ENCODE measurements around the gene EIF2D. TPM values are rescaled to one million over a fixed set of nuclear protein-coding genes. Genes with fewer than 3 reads are reported as not detected.

EIF2D gene
- total and polyA plus RNA-seq, 2 of the 13 experiments (the other 11 are each of a cell fraction or from before 2014, with no cell fraction given), result 45.1 to 64.9 TPM

DNA sequence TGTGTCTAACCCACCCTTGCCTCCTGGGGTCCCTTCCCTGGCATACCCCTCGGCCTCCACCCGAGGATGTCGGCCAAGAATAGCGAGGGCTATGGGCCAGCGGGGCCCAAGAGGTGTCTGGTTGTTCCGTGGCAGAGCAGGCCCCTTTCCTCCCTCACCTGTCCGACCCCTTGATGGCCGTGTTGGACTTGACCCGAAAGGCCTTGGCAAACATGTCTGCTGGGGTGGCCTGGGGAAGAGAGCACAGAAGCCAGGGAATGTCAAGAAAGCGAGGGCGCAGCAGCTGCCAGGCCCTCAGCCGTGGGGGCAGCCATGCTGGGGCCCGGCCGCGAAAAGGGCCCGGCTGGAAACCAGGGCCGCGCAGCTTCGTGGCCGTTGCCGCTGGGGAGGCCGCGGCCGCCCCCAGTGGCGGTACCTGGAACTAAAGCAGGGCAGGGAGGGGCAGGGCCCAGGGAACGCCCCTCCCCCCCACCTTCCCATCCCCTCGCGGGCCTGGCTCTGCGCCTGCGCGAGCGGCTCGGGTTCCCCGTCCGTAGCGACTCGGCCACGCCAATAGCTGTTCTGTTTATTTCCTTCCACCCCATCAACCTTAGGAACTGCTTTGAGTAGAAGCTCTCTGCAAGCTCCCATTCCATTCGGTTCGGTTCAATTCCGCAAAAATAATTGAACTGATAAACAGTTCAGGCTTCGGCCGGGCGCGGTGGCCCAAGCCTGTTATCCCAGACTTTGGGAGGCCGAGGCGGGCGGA lies at the start of gene EIF2D (continued):
- TF ChIP-seq, protein P1, sequence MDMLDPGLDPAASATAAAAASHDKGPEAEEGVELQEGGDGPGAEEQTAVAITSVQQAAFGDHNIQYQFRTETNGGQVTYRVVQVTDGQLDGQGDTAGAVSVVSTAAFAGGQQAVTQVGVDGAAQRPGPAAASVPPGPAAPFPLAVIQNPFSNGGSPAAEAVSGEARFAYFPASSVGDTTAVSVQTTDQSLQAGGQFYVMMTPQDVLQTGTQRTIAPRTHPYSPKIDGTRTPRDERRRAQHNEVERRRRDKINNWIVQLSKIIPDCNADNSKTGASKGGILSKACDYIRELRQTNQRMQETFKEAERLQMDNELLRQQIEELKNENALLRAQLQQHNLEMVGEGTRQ (IDR thresholded peaks at IDR 0.05; ENCODE audit: low read depth, low read length), result no peak
- TF ChIP-seq, protein P1 (CRISPR knock-in tag; IDR thresholded peaks at IDR 0.05; ENCODE audit: borderline replicate concordance), result no peak; the same call in 1 of the 2 replicates
- TF ChIP-seq PPARG (CRISPR knock-in tag; conservative IDR thresholded peaks at IDR 0.05) (peak; percentile 62; the same call in 1 of the 2 replicates), ELF1 (CRISPR knock-in tag; IDR thresholded peaks at IDR 0.05) (peak; percentile 62; the same call in 1 of the 2 replicates), ZNF567 (CRISPR knock-in tag; IDR thresholded peaks at IDR 0.05; ENCODE audit: borderline replicate concordance) (peak; percentile 92; the same call in 1 of the 2 replicates), ZNF354B (CRISPR knock-in tag; IDR thresholded peaks at IDR 0.05) (no peak), EED (CRISPR knock-in tag; IDR thresholded peaks at IDR 0.05) (peak; percentile 91), EP300 (IDR thresholded peaks at IDR 0.05; ENCODE audit: low read depth in 2 of 2, low read length in 2 of 2) (peak; percentile 58 to 62; a peak in 2 of 4 replicates), EP300 (CRISPR knock-in tag; IDR thresholded peaks at IDR 0.05; ENCODE audit: borderline replicate concordance) (peak; percentile 74), NAIF1 (CRISPR knock-in tag; IDR thresholded peaks at IDR 0.05; ENCODE audit: borderline replicate concordance) (no peak), ZNF282 (IDR thresholded peaks at IDR 0.05; ENCODE audit: partially characterized antibody) (no peak), ZNF709 (CRISPR knock-in tag; IDR thresholded peaks at IDR 0.05) (peak; percentile 87), ZNF781 (CRISPR knock-in tag; IDR thresholded peaks at IDR 0.05; ENCODE audit: borderline replicate concordance, not compliant biosample characterization) (peak; percentile 82), SMAD3 (CRISPR knock-in tag; IDR thresholded peaks at IDR 0.05) (peak; percentile 94; the same call in 1 of the 2 replicates), ZNF543 (CRISPR knock-in tag; IDR thresholded peaks at IDR 0.05) (peak; percentile 67; the same call in 1 of the 2 replicates), ZNF12 (CRISPR knock-in tag; IDR thresholded peaks at IDR 0.05) (peak; percentile 86), ZNF577 (CRISPR knock-in tag; IDR thresholded peaks at IDR 0.05; ENCODE audit: borderline replicate concordance, low read depth) (no peak)
- TF ChIP-seq, protein P2, sequence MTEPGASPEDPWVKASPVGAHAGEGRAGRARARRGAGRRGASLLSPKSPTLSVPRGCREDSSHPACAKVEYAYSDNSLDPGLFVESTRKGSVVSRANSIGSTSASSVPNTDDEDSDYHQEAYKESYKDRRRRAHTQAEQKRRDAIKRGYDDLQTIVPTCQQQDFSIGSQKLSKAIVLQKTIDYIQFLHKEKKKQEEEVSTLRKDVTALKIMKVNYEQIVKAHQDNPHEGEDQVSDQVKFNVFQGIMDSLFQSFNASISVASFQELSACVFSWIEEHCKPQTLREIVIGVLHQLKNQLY (CRISPR knock-in tag; IDR thresholded peaks at IDR 0.05), result peak; percentile 15; the same call in 1 of the 2 replicates
- TF ChIP-seq, protein P3, sequence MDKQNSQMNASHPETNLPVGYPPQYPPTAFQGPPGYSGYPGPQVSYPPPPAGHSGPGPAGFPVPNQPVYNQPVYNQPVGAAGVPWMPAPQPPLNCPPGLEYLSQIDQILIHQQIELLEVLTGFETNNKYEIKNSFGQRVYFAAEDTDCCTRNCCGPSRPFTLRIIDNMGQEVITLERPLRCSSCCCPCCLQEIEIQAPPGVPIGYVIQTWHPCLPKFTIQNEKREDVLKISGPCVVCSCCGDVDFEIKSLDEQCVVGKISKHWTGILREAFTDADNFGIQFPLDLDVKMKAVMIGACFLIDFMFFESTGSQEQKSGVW (CRISPR knock-in tag; IDR thresholded peaks at IDR 0.05; ENCODE audit: borderline replicate concordance), result 0 out of 2 replicates have a peak, but pooled peaks have one; percentile 55
- TF ChIP-seq, protein P4, sequence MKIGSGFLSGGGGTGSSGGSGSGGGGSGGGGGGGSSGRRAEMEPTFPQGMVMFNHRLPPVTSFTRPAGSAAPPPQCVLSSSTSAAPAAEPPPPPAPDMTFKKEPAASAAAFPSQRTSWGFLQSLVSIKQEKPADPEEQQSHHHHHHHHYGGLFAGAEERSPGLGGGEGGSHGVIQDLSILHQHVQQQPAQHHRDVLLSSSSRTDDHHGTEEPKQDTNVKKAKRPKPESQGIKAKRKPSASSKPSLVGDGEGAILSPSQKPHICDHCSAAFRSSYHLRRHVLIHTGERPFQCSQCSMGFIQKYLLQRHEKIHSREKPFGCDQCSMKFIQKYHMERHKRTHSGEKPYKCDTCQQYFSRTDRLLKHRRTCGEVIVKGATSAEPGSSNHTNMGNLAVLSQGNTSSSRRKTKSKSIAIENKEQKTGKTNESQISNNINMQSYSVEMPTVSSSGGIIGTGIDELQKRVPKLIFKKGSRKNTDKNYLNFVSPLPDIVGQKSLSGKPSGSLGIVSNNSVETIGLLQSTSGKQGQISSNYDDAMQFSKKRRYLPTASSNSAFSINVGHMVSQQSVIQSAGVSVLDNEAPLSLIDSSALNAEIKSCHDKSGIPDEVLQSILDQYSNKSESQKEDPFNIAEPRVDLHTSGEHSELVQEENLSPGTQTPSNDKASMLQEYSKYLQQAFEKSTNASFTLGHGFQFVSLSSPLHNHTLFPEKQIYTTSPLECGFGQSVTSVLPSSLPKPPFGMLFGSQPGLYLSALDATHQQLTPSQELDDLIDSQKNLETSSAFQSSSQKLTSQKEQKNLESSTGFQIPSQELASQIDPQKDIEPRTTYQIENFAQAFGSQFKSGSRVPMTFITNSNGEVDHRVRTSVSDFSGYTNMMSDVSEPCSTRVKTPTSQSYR (CRISPR knock-in tag; IDR thresholded peaks at IDR 0.05; ENCODE audit: borderline replicate concordance), result peak; percentile 95
